NCI-H748 (cell line): ENCODE results near the gene NET1.
"Not testable (repeated sequence)": the region's sequence is repeated elsewhere in the genome, so short reads cannot be mapped to it uniquely, and the experiment has no call there.

Source experiments
- DNase-seq: peaks from one replicate; lab custom pipeline; 2025; ENCODE audit not compliant: unreplicated experiment; lab: John Stamatoyannopoulos, UW

The NET1 gene

DNA sequence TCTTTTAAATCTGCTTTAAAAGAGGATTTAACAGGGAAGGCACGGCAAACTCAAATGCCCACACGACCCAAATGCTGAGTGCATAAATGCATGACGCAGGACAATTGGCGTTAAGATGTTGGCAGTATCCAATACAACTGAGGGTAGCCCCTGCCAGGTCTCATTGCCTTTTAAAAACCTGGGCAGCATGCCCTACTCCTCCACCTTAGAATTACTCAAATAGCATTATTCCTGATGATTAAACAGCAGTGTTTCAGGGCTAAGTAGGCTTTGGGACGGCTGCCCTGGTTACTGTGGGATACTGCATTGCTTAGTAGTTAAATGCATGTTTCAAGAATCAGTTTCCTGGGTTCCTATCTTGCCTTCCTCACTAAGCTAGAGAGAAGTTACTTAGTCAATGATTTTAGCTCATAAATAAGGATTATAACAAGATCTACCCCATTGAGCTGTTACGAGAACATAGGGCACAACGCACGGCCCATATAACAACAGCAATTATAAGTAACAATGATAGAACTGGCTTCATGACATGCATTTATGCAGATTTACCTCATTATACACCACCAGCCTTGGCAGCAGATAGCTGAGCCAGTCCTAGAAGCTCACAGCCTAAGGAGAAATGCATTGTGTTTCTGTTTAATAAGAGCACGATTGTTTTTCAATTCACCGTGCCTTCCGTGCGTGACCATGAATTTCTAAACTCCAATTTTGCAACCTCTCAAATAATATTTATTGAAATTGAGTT lies 15.6 kb upstream of the NET1 start:
- DNase-seq = no peak

DNA sequence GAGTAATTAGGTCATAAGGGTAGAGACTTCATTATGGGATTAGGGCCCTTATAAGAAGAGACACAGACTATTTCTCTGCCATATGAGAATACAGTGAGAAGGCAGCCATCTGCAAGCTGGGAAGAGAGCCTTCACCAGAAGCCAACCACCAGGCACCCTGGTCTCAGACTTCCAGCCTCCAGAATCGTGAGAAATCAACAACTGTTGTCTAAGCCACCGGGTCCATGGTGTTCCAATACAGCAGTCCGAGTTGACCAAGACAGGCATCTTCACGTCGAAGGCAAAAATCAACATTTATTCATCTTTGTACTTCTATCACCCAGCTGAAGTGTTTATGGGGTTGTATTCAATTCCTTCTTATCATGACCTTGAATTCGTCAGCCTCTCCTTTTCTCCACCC lies 13.0 kb upstream of the NET1 start:
- DNase-seq = no peak

DNA sequence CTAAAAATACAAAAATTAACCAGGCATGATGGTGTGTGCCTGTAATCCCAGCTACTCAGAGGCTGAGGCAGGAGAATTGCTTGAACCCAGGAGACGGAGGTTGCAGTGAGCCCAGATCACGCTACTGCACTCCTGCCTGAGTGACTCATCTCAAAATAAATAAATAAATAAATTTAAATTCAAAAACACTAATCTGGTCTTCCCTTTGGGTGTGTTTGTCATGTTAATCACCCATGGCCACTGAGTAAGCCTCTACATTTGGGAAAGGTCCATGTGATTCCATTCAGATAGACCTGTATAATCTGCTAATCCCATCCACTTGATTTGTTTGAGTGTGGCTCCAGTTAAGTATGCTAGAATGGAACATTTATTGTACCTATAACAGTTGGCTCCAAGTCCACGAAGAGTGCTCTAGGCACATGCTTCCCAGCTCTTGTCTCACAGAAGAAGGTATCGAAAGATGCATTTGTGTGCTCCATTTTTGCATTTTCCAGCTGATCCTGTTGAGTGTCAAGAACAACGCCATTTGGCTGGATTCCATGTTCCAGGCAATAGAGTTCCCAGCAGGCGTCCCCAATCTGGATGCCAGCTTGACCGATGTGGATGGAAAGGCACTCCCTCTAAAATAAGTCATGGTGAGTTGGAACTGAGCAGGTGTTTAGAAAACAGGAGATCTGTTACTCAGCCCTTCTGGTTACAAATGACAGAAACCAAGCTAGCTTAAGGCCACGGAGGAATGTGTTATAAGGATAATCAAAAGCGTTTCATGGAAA lies 11.7 kb upstream of the NET1 start:
- no peak for DNase-seq

DNA sequence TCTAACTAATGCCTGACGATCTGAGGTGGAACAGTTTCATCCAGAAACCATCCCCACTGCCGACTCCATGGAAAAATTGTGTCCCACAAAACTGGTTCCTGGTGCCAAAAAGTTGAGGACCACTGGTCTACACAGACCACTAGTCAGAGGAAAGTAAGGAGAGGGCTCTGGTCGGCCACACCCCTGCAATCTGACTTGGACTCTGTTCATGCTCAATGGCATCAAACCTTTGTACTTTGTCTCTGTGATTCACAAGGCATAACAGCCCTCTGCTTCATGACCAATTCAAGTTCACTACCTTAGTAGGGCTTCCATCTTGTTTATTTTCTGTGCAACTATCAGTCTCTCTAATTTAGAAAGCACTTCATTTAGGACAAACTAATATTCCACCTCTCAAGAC lies 9.6 kb upstream of the NET1 start:
- DNase-seq = no peak

DNA sequence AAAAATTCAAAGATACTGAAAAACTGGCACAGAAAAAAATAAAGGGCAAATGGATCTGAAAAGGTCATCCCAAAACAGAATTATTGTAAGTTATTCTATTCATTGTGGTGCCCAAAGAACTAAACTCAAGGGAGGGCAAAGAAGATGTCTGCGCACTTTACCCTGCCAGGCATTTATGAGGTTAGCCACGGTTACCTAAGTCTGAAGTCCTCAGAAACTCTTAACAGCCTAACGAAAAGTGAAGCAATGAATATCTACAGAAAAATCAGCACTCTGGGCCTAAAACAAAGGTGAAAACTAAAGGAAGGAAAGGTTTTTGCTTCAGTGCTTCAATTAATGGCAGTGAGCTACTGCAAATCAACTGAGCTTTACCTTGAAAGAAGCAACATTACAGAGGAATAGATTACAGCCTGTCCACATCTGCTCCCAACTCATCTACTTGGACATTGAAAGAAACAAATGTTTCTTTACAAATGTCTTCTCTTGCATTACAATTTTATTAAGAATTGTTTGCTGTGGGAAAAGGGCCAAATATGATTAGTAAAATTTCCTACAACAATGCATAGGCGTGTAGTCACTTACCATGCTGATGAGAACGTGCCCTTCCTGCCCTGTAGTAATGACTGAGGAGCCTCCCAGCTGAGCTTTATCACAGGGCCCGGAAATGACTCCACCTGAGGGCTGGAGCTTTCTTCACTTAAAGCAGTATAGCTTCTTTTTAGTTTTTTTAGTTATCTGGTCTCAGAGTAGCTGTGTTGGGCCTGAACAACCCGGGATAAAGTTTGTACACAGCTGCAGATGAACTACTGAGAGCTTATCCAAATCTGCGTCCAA lies 7.9 kb upstream of the NET1 start, which contains the start of gene TUBAL3:
Gene TUBAL3 (minus strand): TSS at position 621 of the 834 bp plus-strand sequence. CDS start 36 bp downstream, at position 585.
- no peak for DNase-seq

DNA sequence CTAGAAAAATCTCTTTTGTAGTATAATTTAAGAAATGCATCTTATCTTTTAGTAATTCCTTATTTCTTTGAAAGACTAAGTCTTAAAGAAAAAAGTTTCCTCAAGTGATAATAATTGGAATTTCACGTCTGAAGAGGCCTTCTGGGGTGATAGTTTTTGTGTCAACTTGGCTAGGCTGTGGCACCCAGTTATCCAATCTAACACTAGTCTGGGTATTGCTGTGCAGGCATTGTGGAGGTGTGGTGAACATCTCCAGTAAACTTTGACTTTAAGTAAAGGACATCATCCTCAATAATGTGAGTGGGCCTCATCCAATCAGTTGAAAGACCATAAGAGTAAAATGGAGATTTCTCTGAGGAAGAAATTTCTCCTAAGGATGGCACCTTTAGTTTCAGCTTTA lies 5.4 kb upstream of the NET1 start:
- no peak for DNase-seq

DNA sequence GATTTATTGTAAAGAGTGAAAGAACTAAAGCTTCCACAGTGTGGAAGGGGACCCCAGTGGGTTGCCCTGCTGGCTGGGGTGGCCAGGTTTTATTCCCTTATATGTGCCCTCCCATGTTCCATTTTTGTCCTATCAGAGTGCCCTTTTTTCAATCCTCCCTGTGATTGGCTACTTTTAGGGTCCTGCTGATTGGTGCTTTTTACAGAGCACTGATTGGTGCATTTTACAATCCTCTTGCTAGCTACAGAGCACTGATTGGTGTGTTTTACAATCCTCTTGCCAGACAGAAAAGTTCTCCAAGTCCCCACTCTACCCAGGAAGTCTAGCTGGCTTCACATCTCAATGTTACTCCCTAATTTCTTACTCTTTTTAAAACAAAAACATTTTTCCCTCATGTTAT lies 1.6 kb upstream of the NET1 start:
- not testable (repeated sequence) for DNase-seq

DNA sequence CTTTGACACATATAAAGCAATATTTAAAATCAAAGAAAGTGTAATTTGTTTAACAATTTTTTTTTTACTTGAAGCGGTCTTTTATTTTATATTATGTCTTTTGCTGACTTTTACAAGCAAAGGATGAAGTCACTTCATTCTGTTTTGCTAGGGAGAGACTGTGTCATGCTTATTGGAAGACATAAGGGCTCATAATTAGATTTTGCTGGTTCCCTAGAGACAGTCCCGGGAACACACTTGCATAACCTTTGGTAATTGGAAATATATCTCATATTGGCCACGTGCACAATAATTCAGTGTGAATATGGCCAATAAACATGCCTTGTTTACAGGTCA lies 448 bp upstream of the NET1 start:
- DNase-seq = no peak

DNA sequence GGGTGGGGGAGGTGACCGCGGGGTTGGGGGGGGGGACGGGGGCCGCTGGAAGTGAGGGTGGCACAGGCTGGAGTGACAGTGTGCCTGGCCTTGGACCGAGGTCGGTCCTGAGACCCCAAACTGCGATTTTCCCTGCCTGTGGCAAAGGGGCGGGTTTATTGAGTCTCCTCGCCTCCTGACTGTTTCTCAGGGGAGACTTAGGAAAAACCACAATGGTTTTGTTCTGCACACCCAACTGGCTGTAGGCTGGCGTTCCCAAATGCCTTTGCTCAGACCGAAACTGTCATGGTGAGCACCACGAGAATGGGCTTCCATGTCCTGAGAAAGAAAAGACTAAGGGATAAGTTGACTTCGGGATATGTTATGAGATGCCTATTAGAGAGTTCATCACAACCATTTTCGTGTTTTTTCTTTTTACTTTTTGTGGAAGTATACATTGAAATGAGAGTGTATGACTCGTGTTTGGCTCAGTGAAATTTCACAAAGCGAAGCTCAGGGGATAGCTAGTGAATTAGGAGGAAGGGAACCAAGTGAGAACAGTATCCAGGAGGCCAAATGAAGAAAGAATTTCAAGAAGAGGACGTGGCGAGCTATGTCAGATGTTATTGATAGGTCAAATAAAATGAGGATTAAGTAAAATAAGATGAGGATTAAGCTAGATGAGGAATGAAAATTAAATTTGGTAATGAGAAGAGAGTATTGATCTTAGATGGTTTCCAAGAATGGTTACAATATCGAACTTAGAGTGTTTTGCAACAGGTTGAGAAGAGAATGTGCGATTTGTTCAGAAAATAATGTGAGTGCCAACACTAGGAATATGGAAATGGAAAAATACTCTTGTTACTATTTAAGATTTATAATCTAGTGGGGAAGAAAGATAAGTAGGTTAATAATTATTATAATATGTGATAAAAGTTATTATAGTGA lies 918 bp downstream of the NET1 start:
- peak; percentile 38 for DNase-seq

DNA sequence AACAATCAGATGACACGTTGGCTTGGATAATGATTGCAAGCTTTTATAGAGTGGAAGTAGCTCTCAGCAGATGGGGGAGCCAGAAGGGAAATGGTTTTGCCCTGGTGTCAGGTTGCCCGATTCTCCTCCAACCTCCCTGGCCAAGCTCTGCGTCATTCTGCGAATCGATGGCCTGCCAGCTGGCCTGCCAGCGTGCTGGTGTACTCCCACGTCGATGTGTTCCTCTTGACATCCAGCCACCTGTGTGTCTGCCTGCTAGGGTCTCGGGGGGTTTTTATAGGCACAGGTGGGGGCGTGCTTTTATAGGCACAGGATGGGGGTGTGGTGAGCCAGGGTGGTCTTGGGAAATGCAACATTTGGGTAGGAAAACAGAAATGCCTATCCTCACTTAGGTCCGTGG lies 4.6 kb downstream of the NET1 start:
- DNase-seq = no peak

DNA sequence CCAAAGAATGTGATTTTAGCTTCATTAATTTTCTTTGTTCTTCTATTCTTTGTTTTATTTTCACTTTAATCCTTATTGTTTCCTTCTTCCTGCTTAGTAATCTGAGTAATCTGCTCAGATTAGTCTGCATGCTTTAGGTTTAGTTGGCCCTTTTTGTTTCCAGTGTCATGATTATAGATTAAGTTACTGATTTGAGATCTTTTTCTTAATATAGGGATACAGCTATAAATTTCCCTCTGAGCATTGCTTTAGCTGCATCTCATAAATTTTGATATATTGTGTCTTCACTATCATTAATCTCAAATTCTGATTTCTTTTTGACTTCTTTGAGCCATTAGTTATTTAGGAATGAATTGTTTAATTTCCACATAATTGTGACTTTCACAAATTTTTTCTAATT lies 6.2 kb downstream of the NET1 start:
- DNase-seq = no peak

DNA sequence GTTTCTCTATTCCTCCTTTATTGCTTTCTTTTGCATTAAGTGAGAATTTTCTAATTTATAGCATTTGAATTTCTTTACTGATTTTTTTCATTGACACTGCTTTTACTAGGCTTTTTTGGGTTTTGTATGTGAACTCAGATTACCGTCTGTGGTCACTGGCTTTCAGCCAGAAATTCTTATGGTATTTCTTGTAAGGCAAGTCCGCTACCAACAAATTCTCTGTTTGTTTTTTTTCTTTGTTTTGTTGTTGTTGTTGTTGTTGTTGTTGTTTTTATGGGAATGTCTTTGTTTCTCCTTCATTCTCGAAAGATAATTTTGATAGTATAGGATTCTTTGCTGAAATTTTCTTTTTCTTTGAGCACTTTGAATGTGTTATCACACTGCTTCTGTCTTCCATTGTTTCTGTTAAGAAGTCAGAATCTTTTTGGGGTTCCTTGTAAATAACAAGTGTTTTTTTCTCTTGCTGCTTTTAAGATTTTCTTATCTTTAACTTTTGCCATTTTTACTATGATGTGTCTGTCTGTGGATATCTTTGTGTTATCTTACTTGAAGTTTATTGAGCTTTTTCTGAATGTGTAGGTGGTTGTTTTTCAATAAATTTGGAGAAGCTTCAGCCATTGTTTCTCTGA lies 7.2 kb downstream of the NET1 start:
- DNase-seq = no peak

DNA sequence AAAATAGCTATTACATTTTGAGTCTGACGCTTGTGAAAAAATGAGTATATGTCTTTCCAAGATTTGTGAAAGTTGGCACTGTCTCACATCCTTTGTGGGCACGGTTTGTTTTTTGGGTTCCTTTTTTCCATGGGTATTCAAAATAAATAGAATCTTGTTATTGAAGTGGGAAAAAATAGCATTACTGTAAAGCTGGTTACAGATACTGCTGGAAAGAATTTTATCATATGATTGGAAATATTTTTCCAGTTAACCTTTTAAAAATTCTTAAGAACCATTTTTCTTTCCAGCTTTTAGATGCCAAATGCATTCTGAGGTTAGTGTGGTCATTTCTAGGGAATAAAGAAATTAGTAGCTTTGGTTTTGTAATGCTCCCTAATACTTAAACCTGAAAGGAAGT lies 11.4 kb downstream of the NET1 start:
- no peak for DNase-seq

DNA sequence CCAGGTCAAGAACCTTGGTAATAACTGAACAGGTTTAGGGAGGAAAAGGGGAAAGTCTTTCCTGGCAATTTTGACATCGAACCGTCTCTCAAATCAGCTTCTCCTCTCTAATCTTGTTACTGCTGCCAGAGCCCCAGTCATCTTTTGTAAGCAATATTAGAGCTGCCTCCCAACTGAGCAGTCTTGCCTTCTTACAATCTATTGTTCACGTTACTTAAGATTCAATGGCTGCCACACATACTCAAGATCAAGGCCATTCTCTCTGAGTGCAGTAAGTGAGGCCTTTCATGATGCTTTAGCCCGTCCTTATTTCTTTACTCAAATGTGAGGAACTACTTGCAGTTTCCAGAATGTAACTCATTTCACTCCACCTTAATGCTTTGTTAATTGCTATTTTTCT lies 12.4 kb downstream of the NET1 start:
- DNase-seq = no peak

DNA sequence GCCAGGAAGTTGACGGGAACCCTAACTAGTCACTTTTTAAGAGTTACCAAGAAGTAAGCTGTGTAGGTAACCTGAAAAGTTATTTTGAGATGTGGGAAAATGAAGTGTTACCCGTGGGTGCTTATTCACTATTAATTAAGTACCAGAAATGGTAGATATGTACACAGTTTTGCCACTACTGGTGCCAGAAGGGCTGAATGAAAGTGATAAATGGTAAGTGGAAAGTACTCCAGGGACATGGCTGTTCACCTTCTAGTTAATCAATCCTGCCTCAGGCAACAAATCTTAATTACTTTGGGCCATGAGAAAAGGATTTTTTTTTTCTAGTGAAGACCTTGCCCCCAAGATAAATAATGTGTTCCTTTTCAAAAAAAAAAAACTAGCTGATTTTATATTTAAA lies 15.8 kb downstream of the NET1 start:
- DNase-seq = no peak

DNA sequence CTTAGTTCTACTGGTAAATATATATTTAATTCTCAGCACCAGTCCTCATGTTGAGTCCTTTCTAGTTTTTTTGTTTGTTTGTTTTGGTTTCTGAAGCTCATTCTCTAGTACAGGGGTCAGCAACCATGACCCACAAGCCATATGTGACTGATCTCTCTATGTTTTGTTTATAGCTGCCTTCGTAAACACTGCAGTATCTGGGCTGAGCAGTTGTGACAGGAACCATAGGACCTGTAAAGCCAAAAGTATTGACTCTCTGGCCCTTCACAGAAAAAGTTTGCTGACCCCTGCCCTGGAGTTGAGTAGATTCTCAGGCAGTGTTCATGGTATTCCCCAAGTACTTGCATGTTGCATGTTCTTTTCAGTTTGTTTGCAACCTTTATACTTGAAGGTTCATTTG lies 20.8 kb downstream of the NET1 start:
- no peak for DNase-seq

DNA sequence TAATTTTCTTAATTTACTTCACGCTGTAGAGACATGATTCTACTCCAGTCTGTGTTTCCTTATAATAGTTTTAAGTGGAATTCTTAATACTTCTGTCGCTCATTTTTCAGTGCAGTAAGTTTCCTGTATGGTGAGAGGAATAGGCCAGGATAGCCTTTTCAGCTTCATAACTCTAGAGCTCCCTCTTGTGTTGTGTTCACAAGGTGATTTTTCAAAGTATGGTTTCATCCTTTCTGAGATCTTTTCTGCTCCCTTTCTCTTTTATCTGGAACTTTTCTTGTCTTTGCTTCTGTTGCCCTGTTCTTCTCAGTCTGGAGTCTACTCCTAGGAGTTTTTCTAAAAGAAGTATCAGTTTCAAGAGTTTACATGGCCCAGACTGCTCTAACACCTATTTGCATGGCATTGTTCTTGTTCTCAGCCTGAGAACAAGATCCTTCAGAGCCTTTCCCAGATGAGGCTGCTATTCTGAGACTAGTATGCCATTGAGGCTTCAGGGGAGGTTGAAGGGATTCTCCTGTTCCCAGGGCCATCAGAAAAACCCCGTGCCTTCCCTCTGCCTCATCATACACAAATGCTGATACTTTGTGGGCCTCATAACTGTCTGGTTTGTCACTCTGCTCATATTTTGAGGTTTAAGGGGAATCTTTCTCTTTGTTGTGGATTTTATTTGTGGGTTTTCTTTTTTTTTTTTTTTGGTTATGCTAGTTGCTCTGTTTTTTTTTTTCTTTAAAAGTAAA lies 21.8 kb downstream of the NET1 start:
- DNase-seq = peak; percentile 41

DNA sequence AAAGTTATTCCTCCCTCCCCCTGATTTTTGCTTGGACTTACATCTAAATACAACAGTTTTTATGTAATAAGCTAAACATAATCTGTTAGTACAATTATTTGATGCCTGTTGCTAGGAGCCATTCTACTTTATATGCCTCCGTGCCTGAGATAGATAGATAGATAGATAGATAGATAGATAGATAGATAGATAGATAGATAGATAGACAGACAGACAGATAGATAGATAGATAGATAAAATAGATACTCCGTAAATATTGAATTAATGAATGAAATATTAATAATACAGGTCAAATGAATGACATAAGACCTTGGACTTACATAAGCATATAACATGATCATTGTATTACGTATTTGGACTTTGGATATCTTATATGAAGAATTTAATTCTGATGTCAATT lies 23.0 kb downstream of the NET1 start:
- DNase-seq = no peak

DNA sequence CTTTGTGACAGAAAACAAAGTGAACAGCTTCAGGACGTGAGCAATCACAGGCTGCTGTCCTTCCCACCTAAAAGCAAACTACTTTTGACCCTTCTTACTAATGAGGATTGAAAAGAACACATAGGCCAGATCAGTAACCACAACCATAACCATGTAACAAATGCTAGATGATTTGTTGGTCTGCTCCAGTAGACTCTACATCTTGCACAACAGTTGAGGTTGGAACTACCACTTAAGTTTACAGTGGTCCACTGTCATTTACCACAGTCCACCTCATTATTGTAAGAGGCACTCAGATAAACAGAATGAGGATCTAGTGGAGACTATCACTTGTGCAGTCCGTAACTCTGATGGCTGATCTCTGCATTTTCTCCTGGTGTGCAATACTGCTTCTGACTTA lies 27.8 kb downstream of the NET1 start:
- no peak for DNase-seq

DNA sequence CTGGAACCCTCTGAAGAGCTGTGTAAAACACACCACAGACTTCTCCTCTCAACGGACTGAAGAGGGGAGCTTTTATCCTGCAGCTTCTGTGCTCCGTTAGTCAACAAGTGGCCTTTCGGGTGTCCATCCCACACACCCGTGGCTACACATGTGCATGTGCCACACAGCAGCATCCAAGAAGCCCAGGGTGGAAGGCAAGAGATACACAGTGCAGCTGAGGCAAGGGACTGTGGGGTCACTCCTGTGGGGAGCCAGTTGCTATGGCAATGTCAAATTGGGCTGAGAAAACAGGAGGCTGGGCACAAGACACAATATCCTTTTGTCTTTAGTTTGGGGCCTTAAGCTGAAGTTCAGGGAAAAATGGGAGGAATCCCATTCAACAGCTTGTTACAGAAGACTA lies 28.7 kb downstream of the NET1 start:
- no peak for DNase-seq
